ENCODE data around the gene ZNF501. TPM values are rescaled to one million over a fixed set of nuclear protein-coding genes. Genes with fewer than 3 reads are reported as not detected.

Gene ZNF501
- total and polyA plus RNA-seq, 2 of the 13 experiments (the other 11 are each of a cell fraction or from before 2014, with no cell fraction given), result 2.4 to 2.8 TPM

DNA sequence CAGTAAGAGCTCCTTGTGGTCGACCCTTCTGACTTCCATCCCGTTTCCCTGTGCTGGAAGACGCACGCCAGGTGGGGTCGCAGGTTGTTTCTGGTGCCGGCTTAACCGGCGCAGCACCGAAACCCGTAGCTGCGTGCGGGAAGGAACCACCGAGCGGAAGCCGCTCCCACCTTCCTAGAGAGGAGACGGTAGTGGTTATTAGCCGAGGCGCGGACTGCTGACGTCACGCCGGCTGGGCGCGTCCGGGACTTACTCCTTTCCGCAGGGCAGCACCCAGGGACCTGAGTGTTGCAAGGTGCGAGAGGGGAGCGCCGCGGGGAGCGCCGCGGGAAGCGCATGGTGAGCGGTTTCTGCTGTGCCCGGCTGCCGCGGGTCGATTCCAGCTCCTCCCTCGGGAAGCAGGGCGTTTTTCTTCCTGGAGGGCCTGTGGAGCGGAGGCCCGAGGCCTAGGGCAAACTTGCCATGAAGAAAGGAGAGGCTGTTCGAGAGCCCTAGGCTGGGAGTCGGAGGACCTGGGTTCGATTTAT lies at the start of gene ZNF501 (continued):
- no peak for TF ChIP-seq FOSL1 (CRISPR knock-in tag; IDR thresholded peaks at IDR 0.05; ENCODE audit: borderline replicate concordance)
- TF ChIP-seq, protein P1, sequence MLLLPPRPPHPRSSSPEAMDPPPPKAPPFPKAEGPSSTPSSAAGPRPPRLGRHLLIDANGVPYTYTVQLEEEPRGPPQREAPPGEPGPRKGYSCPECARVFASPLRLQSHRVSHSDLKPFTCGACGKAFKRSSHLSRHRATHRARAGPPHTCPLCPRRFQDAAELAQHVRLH (CRISPR knock-in tag; IDR thresholded peaks at IDR 0.05; ENCODE audit: borderline replicate concordance, low read depth), result peak; percentile 78; the same call in 1 of the 2 replicates
- TF ChIP-seq ZNF160 (CRISPR knock-in tag; IDR thresholded peaks at IDR 0.05), result no peak
- TF ChIP-seq HMGA1 (CRISPR knock-in tag; conservative IDR thresholded peaks at IDR 0.05), result no peak
- no peak for TF ChIP-seq ZSCAN12 (CRISPR knock-in tag; IDR thresholded peaks at IDR 0.05)
- no peak for TF ChIP-seq ZNF790 (CRISPR knock-in tag; IDR thresholded peaks at IDR 0.05; ENCODE audit: borderline replicate concordance)
- TF ChIP-seq CEBPB (IDR thresholded peaks at IDR 0.05; ENCODE audit: borderline replicate concordance, low read depth, low read length), result peak; percentile 79
- peak; percentile 94 for TF ChIP-seq CCDC6 (CRISPR knock-in tag; IDR thresholded peaks at IDR 0.05)
- no peak for TF ChIP-seq ZNF7 (CRISPR knock-in tag; IDR thresholded peaks at IDR 0.05)
- 0 out of 2 replicates have a peak, but pooled peaks have one; percentile 21 for TF ChIP-seq SOX13 (IDR thresholded peaks at IDR 0.05)
- TF ChIP-seq SOX13 (CRISPR knock-in tag; conservative IDR thresholded peaks at IDR 0.05 in 1 of 2, IDR thresholded peaks at IDR 0.05 in 1 of 2), result 0 out of 4 replicates have a peak, but pooled peaks of 1 of the 2 experiments have one; percentile 41
- peak; percentile 44; the same call in 1 of the 2 replicates for TF ChIP-seq PPARG (CRISPR knock-in tag; conservative IDR thresholded peaks at IDR 0.05)
- peak; percentile 75; the same call in 1 of the 2 replicates for TF ChIP-seq SATB2 (CRISPR knock-in tag; IDR thresholded peaks at IDR 0.05)
- no peak for TF ChIP-seq SMC3 (IDR thresholded peaks at IDR 0.05; ENCODE audit: low read length)
- 0 out of 2 replicates have a peak, but pooled peaks have one; percentile 51 for TF ChIP-seq ZNF296 (CRISPR knock-in tag; conservative IDR thresholded peaks at IDR 0.05)
- TF ChIP-seq GZF1 (CRISPR knock-in tag; IDR thresholded peaks at IDR 0.05), result peak; percentile 89
- TF ChIP-seq FLYWCH1 (CRISPR knock-in tag; IDR thresholded peaks at IDR 0.05), result no peak
- peak; percentile 34; the same call in 1 of the 2 replicates for TF ChIP-seq ATF7 (IDR thresholded peaks at IDR 0.05)
- peak; percentile 84; the same call in 1 of the 2 replicates for TF ChIP-seq ATF7 (CRISPR knock-in tag; IDR thresholded peaks at IDR 0.05)
- no peak for TF ChIP-seq TBP (CRISPR knock-in tag; IDR thresholded peaks at IDR 0.05)
- TF ChIP-seq, protein P2, sequence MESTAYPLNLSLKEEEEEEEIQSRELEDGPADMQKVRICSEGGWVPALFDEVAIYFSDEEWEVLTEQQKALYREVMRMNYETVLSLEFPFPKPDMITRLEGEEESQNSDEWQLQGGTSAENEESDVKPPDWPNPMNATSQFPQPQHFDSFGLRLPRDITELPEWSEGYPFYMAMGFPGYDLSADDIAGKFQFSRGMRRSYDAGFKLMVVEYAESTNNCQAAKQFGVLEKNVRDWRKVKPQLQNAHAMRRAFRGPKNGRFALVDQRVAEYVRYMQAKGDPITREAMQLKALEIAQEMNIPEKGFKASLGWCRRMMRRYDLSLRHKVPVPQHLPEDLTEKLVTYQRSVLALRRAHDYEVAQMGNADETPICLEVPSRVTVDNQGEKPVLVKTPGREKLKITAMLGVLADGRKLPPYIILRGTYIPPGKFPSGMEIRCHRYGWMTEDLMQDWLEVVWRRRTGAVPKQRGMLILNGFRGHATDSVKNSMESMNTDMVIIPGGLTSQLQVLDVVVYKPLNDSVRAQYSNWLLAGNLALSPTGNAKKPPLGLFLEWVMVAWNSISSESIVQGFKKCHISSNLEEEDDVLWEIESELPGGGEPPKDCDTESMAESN (CRISPR knock-in tag; conservative IDR thresholded peaks at IDR 0.05), result 0 out of 2 replicates have a peak, but pooled peaks have one; percentile 80
- TF ChIP-seq, protein P3, sequence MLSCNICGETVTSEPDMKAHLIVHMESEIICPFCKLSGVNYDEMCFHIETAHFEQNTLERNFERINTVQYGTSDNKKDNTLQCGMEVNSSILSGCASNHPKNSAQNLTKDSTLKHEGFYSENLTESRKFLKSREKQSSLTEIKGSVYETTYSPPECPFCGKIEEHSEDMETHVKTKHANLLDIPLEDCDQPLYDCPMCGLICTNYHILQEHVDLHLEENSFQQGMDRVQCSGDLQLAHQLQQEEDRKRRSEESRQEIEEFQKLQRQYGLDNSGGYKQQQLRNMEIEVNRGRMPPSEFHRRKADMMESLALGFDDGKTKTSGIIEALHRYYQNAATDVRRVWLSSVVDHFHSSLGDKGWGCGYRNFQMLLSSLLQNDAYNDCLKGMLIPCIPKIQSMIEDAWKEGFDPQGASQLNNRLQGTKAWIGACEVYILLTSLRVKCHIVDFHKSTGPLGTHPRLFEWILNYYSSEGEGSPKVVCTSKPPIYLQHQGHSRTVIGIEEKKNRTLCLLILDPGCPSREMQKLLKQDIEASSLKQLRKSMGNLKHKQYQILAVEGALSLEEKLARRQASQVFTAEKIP (CRISPR knock-in tag; IDR thresholded peaks at IDR 0.05; ENCODE audit: borderline replicate concordance), result no peak
- no peak for TF ChIP-seq STAT5B (CRISPR knock-in tag; IDR thresholded peaks at IDR 0.05)
- peak; percentile 95 for TF ChIP-seq ARID4A (CRISPR knock-in tag; IDR thresholded peaks at IDR 0.05; ENCODE audit: borderline replicate concordance)

Data from HepG2 (cell line).